Measurements from ENCODE around the gene LCN9. TPM values are rescaled to one million over a fixed set of nuclear protein-coding genes. Genes with fewer than 3 reads are reported as not detected.

The LCN9 gene
- total and polyA plus RNA-seq, 4 donors = not detected

DNA sequence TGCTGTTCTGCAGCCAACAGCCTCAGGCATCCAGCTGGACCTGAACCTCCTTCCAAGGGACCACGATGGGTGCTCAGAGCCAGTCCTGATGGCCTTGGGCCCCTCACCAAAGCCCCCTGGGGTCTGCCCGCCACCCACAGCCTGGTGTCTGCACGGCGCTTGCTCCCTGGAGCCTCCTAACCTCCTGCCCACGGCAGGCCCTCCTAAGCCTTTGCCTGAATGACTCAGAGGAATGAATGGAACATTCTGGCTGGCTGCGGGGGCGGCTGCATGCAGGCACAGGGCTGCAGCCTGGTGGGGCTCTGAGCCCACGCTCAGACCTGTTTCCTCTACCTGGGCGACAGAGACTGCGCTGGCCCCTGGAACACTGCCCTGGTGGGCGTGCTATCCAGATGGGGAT lies 29.3 kb downstream of the LCN9 start (continued):
- TF ChIP-seq, protein P1, sequence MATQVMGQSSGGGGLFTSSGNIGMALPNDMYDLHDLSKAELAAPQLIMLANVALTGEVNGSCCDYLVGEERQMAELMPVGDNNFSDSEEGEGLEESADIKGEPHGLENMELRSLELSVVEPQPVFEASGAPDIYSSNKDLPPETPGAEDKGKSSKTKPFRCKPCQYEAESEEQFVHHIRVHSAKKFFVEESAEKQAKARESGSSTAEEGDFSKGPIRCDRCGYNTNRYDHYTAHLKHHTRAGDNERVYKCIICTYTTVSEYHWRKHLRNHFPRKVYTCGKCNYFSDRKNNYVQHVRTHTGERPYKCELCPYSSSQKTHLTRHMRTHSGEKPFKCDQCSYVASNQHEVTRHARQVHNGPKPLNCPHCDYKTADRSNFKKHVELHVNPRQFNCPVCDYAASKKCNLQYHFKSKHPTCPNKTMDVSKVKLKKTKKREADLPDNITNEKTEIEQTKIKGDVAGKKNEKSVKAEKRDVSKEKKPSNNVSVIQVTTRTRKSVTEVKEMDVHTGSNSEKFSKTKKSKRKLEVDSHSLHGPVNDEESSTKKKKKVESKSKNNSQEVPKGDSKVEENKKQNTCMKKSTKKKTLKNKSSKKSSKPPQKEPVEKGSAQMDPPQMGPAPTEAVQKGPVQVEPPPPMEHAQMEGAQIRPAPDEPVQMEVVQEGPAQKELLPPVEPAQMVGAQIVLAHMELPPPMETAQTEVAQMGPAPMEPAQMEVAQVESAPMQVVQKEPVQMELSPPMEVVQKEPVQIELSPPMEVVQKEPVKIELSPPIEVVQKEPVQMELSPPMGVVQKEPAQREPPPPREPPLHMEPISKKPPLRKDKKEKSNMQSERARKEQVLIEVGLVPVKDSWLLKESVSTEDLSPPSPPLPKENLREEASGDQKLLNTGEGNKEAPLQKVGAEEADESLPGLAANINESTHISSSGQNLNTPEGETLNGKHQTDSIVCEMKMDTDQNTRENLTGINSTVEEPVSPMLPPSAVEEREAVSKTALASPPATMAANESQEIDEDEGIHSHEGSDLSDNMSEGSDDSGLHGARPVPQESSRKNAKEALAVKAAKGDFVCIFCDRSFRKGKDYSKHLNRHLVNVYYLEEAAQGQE (IDR thresholded peaks at IDR 0.05) = no peak
- TF ChIP-seq JUND (IDR thresholded peaks at IDR 0.05) = no peak
- TF ChIP-seq SP1 (IDR thresholded peaks at IDR 0.05) = no peak

DNA sequence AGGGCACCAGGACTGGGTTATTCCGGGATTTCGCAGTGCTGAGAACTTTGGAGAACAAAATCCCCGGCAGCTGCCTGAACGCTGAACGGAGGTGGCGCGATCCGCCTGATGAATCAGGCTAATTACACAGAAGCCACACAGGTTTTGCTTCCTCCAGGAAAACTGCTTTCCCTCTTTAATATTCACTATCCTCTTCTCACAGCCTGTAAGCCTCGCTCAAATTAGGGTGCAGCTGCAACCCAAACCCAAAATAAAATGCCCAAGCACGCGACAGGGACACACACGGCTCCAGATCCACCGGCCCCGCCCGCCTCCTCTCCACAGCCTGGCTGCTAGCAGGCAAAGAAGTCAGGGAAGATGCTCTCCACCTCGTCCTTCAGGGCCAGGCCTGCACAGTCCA lies 30.2 kb downstream of the LCN9 start:
- WGBS = 70% methylated on average over 16 of the region's 16 CpGs
- DNase-seq (ENCODE audit: low spot score) = no peak
- Histone ChIP-seq H3K4me1 (ENCODE audit: control insufficient read depth in 4 of 4, insufficient read depth in 4 of 4, low read length in 3 of 4) (no peaks in the 10 kb centered on the region), H3K4me3 (ENCODE audit: low read depth in 1 of 3, low read length in 3 of 3) (no peak overlapping the region), H3K9me3 (ENCODE audit: control insufficient read depth in 4 of 4, low read length in 3 of 4) (no peaks in the 10 kb centered on the region), H3K27ac (ENCODE audit: low read depth in 1 of 2, low read length in 2 of 2) (no peak overlapping the region), H3K27me3 (ENCODE audit: control insufficient read depth in 4 of 4, insufficient read depth in 4 of 4, low read length in 3 of 4) (peaks cover 0 to 5% (median 1%) of the 10 kb centered on the region in 4 donors), H3K9ac (ENCODE audit: low read depth in 1 of 2, low read length in 2 of 2) (no peak overlapping the region), H3K36me3 (ENCODE audit: control insufficient read depth in 4 of 4, insufficient read depth in 3 of 4, low read depth in 1 of 4, low read length in 3 of 4) (no peaks in the 10 kb centered on the region)
- TF ChIP-seq, protein P2, sequence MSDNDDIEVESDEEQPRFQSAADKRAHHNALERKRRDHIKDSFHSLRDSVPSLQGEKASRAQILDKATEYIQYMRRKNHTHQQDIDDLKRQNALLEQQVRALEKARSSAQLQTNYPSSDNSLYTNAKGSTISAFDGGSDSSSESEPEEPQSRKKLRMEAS (IDR thresholded peaks at IDR 0.05) = no peak
- TF ChIP-seq EGR1 (IDR thresholded peaks at IDR 0.05; ENCODE audit: low read depth in 2 of 2) = no peak
- no peak for TF ChIP-seq FOXA1 (IDR thresholded peaks at IDR 0.05)
- no peak for TF ChIP-seq RAD21 (IDR thresholded peaks at IDR 0.05)
- TF ChIP-seq RXRA (IDR thresholded peaks at IDR 0.05) = no peak
- TF ChIP-seq NR2F2 (IDR thresholded peaks at IDR 0.05) = no peak
- no peak for TF ChIP-seq SP1 (IDR thresholded peaks at IDR 0.05)
- TF ChIP-seq FOXA2 (IDR thresholded peaks at IDR 0.05) = no peak
- no peak for TF ChIP-seq JUND (IDR thresholded peaks at IDR 0.05)
- TF ChIP-seq, protein P1 (IDR thresholded peaks at IDR 0.05) = no peak
- TF ChIP-seq TAF1 (conservative IDR thresholded peaks at IDR 0.05) = no peak
- TF ChIP-seq, protein P3, sequence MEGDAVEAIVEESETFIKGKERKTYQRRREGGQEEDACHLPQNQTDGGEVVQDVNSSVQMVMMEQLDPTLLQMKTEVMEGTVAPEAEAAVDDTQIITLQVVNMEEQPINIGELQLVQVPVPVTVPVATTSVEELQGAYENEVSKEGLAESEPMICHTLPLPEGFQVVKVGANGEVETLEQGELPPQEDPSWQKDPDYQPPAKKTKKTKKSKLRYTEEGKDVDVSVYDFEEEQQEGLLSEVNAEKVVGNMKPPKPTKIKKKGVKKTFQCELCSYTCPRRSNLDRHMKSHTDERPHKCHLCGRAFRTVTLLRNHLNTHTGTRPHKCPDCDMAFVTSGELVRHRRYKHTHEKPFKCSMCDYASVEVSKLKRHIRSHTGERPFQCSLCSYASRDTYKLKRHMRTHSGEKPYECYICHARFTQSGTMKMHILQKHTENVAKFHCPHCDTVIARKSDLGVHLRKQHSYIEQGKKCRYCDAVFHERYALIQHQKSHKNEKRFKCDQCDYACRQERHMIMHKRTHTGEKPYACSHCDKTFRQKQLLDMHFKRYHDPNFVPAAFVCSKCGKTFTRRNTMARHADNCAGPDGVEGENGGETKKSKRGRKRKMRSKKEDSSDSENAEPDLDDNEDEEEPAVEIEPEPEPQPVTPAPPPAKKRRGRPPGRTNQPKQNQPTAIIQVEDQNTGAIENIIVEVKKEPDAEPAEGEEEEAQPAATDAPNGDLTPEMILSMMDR (IDR thresholded peaks at IDR 0.05; ENCODE audit: low read depth, low read length, missing input control) = no peak
- no peak for TF ChIP-seq GABPA (IDR thresholded peaks at IDR 0.05 in 1 of 2, conservative IDR thresholded peaks at IDR 0.05 in 1 of 2)
- TF ChIP-seq, protein P4, sequence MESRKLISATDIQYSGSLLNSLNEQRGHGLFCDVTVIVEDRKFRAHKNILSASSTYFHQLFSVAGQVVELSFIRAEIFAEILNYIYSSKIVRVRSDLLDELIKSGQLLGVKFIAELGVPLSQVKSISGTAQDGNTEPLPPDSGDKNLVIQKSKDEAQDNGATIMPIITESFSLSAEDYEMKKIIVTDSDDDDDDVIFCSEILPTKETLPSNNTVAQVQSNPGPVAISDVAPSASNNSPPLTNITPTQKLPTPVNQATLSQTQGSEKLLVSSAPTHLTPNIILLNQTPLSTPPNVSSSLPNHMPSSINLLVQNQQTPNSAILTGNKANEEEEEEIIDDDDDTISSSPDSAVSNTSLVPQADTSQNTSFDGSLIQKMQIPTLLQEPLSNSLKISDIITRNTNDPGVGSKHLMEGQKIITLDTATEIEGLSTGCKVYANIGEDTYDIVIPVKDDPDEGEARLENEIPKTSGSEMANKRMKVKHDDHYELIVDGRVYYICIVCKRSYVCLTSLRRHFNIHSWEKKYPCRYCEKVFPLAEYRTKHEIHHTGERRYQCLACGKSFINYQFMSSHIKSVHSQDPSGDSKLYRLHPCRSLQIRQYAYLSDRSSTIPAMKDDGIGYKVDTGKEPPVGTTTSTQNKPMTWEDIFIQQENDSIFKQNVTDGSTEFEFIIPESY (IDR thresholded peaks at IDR 0.05) = no peak
- TF ChIP-seq HNF4G (IDR thresholded peaks at IDR 0.05) = no peak
- TF ChIP-seq YY1 (IDR thresholded peaks at IDR 0.05) = no peak

Measured in liver (tissue), 9 donors.